NCI-H1436 treated with DMSO at 0.1 percent for 48 hours (cell line): ENCODE measurements around the gene CHST12.
"Not testable (repeated sequence)": the region's sequence is repeated elsewhere in the genome, so short reads cannot be mapped to it uniquely, and the experiment has no call there.

Experiments
- DNase-seq: peaks from one replicate; lab custom pipeline; 2025; lab: John Stamatoyannopoulos, UW

The CHST12 gene

DNA sequence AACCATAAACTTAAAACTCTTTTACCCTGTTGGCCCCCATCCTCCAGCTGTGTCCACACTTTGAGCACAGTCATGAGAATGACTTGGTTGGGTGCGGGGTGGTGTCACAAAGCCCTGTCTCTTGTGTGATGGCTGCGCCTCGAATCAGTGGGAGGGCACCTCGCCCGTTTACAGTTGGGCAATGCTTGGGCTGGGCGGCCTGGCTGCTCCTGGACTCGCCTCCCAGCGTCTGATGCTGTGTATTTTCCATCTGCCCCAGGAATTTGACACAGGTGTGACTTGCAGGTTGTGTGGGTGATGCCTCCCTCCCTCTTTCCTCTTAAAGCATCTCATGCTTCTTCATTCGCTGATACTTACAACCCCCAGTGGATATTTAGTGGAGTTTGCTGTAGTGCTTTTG lies 33.7 kb downstream of the CHST12 start:
- DNase-seq, result no peak

DNA sequence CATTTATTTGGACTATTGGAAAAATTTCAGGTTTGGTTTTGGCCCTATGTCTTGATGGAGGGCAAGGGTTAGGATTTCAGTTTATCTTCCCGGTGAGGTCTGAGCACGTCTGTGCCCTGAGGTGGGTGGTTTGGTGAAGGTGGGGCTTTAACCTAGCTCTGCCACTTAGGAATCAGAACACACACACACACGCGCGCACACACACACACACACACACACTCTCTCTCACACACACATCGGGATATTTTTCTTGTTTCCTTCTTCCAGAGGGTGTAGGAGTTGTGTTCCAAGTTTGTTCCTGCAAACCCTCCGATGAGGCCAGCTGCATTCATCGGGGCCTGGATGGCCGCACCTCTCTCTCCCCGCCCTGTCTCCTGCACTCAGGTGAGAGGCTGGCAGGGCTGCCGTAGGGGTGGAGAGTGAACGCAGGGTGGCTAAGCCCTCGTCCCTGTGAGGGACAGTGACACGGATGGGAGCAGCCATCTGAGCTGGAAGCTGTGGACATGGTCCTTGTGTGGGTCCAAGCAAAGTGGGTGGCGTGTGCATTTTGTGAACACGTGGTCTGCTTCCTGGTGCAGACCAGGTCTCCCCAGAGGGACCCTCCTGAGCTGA lies 34.2 kb downstream of the CHST12 start:
- DNase-seq, result no peak

DNA sequence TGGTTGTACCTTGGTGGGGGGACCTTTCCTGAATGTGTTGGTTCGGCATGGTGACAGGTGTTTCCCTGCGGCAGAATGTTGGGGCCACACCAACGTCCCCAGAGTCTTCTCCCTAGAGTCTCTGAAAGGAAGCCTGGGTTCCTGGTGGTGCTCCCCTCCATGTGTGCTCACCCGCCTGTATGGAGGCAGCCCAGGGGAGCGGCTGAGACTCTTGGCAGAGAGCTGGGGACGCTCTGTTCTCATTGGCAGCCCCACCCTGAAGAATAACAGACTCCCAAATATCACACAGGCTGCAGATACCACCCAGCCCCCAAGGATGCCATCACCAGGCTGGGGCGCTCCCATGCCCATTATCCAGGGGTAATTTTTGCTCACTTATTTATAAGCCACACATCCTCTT lies 34.8 kb downstream of the CHST12 start:
- no peak for DNase-seq

DNA sequence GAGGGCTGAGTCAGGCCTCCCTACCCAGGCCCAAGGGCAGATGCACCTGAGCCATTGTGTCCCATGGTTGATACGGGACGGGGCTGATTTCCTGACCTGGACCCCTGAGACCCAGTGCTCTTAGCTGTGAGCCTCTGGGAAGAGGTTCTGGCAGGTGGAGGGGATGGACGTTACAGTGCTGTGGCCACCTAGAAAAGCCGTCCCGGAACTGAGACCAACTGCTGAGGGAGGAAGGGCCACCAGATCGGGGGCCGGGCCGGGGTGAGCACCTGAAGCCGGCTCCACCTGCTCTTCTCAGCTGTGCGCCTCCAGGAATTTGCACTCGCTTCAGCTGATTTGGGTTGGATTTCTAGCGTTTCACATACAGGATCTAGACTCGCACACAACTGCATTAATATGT lies 35.4 kb downstream of the CHST12 start:
- DNase-seq, result no peak

DNA sequence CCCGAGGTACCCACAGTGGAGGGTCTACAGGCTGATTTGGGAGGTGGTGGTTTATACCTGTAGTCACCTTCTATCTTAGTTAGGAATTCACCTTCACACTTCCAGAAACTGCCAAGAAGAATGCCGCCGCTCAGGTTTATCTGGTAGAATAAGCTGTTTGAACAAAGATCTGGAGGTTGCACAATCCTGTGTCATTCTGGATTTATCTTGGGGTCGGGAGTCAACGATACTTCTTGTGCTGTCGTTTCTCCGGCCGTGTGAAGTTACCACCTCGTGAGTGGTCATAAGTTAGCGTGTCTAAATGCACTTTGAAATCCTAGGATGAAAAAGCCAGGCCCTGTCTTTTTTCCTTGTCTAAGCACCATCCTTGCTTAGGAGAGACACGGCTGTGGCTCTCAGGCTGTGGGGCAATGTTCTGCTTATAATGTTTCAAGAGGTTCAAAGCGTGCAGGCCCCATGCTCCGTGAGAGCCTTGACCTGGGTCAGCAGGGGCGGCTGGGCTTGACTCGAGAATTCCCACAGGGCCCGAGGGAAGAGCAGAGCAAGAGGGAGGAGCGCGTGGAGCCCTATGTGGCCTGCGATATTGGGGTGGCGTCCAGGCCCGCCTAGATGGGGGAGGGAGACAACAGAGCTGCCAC lies 37.3 kb downstream of the CHST12 start:
- DNase-seq, result no peak

DNA sequence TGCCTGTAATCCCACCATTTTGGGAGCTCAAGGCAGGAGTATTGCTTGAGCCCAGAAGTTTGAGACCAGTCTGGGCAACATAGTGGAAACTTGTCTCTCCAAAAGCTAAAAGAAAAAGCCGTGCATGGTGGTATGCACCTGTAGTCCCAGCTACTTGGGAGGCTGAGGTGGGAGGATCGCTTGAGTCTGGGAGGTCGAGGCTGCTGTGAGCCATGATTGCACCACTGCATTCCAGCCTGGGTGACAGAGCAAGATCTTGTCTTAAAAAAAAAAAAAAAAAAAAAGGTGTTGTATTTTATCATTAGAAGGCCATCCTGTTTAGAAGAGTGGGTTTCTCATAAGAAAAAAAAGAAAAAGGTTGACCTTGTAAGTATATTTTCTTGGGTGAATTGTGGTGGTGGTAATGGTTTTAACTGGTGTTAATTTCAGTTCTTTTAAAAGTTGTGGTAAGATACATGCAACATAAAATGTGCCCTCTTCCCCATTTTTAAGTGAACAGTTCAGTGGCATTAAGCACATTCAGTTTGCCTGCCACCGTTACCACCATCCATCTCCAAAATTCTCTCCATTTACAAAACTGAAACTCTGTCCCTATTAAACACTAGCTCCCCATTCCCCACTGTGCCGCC lies 38.1 kb downstream of the CHST12 start:
- DNase-seq, result no peak

DNA sequence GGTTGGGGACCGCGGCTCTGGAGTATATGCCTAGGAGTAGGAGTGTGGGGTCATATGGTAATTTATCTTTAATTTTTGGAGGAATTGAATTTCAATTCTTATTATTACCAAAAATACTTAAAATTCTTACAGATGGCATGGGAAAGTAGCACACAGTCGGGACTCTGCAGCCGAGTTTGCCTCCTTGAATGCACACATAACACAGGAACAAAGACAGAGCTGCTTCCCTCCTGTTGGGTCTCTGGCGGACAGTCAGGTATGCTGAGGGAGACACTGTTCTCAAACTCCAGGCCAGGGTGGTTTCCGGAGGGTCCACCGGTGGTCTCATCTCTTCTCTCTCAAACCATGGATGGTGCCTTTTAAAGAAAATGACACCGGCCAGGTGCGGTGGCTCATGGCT lies 40.1 kb downstream of the CHST12 start:
- DNase-seq, result no peak

DNA sequence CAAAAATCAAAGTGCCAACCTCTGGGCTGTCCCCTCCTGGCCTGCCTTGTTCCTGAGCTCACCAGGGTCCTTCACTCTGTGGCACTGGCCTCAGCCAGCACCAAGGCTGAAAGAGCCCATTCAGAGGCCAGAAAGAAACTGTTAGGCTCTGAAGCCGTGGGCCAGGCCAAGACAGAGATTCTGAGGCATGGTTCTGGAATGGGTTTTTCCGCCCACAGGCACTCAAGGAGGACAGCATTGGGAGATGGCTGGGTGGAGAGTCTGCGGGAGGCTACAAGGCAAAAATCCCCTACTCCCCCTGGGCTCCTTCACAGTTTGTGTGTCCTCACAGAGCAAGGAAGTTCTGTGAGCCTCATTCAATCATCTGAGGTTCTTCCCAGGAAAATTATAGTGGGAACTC lies 41.1 kb downstream of the CHST12 start:
- no peak for DNase-seq

DNA sequence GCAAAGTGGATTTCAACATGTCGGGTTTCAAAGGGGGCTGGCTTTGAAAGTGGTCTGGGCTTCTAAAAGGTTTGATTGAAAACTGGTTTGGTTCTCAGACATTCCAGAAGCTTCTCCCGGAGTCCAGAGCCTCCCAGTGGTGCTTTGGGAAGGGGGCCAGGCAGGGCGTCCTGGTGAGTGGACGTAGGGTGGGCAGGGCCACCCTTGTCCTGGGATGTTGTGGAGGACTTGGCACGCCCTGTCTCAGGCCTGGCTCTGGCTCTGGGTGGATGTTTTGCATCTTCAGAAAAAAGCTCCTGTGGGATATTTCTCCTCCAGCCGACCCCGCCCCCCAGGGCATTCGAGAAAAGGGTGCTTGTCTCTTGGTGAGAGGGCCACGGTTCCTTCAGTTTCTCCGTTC lies 41.6 kb downstream of the CHST12 start:
- no peak for DNase-seq

DNA sequence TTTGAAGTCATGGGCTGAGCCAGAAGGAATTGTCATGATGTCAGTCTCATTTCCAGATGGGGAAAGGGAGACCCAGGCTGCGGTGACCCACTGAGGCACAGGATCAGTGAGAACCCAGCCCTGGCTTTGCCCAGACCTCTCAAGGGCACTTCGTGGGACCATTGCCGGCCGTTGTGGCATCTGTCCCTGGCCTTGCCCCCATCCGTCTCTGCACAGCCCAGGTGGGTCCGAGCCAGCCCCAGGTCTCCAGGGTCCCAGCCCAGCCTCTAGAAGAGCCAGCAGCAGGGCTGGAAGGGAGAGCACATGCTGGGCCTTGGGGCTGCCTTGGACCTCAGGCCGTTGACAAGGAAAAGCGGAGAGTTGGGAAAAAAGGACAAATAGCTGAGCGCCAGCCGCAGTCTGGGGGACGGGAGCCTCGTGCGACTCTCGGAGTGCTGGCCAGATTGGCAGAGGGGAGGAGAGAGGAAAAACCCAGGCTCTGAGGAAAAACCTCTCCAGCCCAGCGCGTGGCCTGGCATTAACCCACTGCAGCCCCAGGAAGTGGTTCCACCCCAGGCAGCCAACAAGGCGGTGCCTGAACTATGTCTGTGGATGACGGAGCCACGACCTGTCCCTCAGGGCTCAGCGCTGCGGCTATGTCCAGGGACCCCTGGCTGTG lies 42.6 kb downstream of the CHST12 start:
- DNase-seq, result no peak

DNA sequence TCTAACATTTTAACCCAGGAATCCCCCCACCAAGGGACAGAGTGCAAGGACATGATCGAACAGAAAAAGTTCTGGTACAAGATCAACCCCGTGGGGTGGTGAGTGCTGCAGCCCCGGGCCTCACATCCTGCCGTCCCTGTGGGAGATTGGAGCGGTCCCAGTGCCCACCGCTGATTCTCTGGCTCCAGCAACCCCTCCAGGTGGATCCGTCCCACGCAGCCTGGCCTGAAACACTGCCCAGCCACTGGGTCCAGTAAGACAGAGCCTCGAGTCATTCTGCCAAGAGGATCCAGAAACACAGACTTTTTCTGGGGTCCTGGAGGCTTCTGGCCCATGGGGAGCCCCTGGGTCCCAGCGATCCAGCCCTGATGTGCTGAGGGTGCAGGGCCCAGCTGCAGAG lies 43.3 kb downstream of the CHST12 start:
- DNase-seq, result no peak

DNA sequence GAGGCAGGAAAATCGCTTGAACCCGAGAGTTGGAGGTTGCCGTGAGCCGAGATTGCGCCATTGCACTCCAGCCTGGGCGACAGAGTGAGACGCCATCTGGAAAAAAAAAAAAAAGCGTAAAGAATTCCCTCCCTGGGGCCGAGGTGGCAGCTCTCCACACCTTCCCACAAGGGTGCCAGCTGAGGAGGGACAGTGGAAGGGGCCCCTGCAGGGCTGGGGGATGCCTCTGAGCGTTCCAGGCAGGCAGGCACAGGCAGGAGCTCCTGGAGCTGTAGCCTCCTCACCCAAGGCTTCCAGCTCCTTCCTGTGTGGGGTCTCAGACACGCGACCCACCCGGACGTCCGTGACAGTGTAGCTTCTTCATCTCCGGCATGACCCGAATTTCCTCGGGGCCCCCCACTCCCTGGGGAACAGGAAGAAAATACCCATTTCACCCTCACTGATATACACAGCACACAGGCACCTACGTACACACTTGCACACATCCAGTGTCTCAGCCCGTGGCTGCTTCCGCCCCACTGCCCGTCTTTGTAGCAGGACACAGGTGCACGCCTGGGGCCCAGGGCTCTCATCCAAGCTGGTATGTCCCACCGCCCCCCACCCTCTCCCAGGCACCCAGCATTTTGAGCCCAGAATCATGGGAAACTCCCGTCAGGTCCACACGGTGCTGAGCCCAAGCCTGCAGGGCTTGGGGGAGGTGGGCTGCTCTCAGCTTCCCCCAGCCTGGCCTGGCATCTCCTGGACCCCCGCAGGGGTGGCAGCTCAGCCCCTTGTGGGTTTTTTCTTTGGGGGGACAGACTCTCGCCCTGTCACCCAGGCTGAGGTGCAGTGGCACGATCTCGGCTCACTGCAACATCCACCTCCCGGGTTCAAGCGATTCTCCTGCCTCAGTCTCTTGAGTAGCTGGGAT lies 47.0 kb downstream of the CHST12 start:
- DNase-seq, result no peak

DNA sequence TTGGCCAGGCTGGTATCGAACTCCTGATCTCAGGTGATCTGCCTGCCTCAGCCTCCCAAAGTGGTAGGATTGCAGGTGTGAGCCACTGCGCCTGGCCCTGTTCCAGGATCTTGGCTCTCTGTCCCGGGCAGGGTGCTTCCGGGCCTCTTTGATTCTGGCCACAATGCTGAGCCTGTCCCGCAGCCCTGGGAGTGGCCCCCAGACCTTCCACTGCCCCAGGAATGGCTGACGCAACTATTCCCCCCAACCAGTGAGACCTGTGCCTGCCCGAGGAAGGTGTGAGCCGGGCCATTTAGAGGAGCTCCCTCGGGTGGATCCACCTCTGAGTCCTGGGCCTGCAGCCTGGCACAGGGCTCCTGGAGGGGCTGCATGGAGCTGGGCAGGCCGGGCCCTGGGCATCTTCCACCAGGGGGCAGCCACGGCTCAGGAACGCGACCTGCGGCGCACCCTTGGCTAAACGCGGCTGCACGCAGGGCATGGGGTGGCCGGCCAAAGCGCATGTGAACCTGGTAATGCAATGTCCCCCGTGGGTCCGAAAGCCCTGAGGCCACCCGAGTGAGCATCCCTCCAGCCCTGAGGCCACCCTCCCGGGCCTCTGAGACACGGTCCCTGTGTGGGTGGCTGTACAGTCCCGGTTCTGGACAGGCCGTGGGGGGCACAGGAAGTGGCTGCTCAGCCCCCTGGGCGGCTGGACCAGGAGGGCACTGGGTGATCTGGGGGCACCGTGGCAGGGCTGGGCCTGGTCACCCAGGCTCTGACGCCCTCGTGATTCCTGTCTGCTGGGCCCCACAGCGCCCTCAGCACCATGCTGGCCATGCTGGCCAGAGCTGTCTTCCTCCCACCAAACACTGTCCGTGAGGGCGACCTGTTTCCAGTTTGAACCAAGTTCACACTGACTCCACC lies 48.0 kb downstream of the CHST12 start:
- no peak for DNase-seq

DNA sequence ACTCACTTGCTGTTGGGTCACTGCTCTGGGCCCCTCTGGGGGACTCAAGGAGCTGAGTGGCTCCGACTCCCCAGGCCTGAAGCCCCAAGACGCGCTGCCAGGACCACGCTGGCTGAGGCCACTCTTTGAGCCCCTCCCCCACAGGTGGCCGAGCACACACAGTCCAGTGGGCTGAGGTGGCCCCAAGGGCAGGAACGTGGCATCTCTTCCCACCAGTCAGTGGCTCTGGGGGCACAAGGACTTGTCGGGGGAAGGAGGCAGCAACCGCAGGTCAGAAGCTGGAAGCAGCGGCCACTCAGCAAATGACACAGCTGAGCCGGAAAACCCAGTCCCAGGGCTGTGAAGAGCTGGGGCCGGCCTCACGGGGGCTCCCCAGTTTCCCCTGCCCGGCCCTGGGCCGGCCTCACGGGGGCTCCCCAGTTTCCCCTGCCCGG lies 48.7 kb downstream of the CHST12 start:
- no peak for DNase-seq

DNA sequence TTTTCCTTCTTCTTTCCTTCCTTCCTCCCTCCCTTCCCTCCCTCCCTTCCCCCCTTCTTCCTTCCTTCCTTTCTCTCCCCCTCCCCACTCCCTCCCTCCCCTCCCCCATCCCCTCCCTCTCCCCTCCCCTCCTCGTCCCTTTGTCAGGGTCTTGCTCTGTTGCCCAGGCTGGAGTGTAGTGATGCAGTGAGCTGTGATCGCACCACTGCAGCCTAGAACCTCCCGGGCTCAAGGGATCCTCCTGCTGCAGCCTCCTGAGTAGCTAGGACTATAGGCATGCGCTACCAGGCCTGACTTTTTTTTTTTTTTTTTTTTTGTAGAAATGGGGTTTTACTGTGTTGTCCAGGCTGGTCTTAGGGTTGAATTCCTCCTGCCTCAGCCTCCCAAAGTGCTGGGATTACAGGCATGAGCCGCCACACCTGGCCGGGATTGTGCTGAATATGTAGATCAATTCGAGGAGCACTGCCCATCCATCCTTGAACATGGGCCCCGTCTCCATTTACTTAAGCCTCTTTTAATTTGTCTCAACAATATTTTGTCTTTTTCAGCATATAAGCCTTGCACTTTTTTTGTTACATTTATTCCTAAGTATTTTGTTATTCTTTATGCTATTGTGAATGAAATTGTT lies 49.3 kb downstream of the CHST12 start:
- DNase-seq, result no peak

DNA sequence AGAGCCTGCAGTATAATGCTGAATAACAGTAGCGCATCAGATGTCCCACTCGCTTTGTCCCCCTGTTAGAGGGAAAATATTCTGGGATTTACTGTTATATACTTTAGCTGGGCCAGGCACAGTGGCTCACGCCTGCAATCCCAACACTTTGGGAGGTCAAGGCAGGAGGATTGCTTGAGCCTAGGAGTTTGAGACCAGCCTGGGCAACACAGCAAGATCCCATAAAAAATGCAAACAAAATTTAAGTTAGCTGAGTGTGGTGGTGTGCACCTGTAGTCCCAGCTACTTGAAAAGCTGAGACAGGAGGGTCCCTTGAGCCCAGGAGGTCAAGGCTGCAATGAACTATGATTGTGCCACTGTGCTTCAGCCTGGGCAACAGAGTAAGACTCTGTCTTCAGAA lies 50.4 kb downstream of the CHST12 start:
- not testable (repeated sequence) for DNase-seq

DNA sequence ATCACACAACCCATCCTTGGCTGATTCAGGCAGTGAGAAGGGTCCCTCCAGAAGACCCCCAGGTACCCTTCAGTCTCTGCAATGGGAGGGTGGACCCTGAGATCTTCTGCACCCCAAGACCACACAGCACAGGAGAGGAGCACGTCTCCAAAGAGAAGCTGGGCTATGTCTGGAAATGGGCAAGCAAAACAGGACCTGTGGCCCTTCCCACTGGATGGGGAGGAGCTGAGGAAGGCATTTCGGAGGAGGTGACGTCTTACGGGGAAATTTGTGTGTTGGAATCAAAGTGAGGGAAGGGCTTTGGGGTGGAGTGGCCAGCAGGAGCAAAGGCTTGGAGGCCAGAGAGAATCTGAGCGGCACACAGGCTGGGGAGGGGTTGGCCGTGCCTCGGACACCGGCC lies 56.3 kb downstream of the CHST12 start:
- DNase-seq, result no peak

DNA sequence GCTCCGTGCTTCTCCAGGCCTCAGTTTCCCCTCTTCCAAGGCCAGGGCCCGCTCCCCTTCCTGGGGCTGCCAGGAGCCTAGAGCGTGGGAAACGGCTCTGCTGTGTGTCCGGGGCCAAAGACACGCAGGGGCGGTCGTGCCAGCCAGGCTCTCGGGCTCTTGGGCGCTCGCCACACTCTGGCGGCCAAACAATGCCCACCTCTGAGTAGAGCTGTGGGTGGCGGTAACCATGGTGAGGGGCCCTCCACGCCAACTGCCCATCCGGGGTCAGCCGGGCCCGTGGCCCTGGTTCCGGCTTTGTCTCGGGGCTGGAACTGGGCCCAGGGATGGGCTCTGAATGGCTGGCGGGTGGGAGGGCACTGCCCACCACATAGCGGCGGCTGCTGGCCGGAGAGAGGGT lies 56.8 kb downstream of the CHST12 start:
- DNase-seq, result no peak

DNA sequence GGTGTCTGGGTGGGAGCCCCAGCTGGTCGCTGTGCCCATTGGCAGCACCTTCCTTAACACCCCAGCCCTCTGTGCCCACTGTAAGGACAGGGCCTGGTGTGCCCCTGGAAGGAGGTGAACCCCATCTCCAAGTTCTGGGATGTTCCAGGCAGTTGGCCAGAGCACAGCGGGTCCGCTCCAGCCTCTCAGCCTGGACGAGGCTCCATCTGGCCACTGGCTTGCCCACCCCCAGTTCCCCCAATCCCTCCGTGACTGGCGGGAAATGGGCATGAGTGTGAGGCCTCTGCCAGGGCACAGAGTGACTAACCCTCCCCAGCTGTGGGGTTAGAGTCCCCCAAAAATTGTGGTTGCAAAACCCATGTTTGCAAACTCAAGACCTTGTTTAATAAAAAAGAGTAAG lies 57.2 kb downstream of the CHST12 start:
- DNase-seq, result no peak

DNA sequence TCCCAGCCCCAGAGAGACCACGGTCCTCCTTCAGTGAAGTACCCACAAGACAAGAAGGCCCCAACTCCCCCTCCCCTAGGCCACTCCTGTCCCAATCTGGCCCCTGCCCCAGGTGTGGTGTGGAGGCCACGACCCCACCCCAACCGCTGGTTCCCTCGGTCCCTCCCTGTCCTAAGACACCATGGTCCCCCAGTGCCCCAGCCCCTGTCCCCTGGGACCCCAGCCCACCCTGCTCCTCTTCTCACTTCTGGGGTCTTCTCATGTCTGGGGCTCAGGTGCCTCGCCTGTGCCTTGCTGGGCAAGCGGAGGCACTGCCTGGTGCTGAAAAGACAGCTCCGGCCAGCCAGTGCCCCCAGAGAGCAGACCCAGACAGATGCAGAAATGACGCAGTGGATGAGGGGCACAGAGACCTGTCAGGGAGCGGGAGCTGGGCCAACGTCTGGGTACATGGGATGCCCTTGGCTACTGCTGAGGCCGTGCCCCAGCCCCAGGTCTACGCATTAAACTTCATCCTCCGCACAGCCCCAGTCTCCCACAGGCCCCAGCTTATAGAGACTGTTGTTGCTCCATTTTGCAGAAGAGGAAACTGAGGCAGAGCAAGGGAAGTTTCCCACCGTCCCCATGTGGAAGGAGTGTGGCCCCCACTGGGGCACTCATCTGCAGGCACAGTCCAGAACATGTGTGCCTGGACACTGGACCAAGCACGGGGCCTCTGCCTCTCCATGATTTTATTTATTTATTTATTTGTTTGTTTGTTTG lies 58.0 kb downstream of the CHST12 start:
- DNase-seq, result no peak
